HEK293 (cell line): ENCODE results near the gene MTHFSD.

Source experiments
- CTCF ChIA-PET: fragments of 350-600 bp; formaldehyde crosslinking; extraction: SDS; loops from one replicate; lab custom pipeline; 2021; ENCODE audit warnings: antibody characterized with exemption; lab: Yijun Ruan, JAX
- POLR2A ChIA-PET: fragments of 300-600 bp; formaldehyde crosslinking; extraction: SDS; loops from one replicate; lab custom pipeline; 2020; ENCODE audit warnings: antibody characterized with exemption, inconsistent platforms; lab: Yijun Ruan, JAX
- H3K27ac ChIP-seq: fragments of 200-500 bp; sonication (Bioruptor generic); 2 replicates; pipeline ENCODE4 v1.5.1; 2014; ENCODE audit warnings: low read depth, low read length, control low read depth, inconsistent platforms; ENCODE audit errors: extremely low read depth
- H3K36me3 ChIP-seq, 2 experiments: fragments of 200-500 bp in 1 of 2; sonication (Bioruptor generic) in 1 of 2; 1 replicate in 1 of 2; 2 replicates in 1 of 2; pipeline ENCODE4 v1.5.1; 2014 to 2017; ENCODE audit warnings: inconsistent platforms in 2 of 2, low read length in 2 of 2; ENCODE audit not compliant: control insufficient read depth in 2 of 2, insufficient read depth in 1 of 2
- H3K4me1 ChIP-seq: fragments of 200-500 bp; sonication (Bioruptor generic); 2 replicates; pipeline ENCODE4 v1.5.1; 2014; ENCODE audit warnings: mild to moderate bottlenecking, low read length, inconsistent platforms; ENCODE audit not compliant: control insufficient read depth, insufficient read depth
- H3K4me3 ChIP-seq: 2 replicates; pipeline ENCODE4 v1.5.1; 2011; ENCODE audit warnings: low read depth, mild to moderate bottlenecking, control low read depth, low read length, moderate library complexity
- H3K9me3 ChIP-seq: fragments of 200-500 bp; sonication (Bioruptor generic); 2 replicates; pipeline ENCODE4 v1.5.1; 2014; ENCODE audit warnings: low read depth, low read length, inconsistent platforms; ENCODE audit not compliant: control insufficient read depth, insufficient read depth
- GLI2 ChIP-seq: fragments of 450-650 bp; formaldehyde crosslinking; IDR thresholded peaks from 2 replicates; pipeline ENCODE4; 2017; ENCODE audit warnings: missing biosample characterization, missing genetic modification characterization, low read depth, borderline replicate concordance
- GLI4 ChIP-seq: fragments of 450-650 bp; formaldehyde crosslinking; IDR thresholded peaks from 2 replicates; pipeline ENCODE4 v1.5.1; 2016; ENCODE audit warnings: missing biosample characterization, missing genetic modification characterization
- GLIS2 ChIP-seq: fragments of 450-650 bp; formaldehyde crosslinking; IDR thresholded peaks from 2 replicates; pipeline ENCODE4 v1.5.1; 2016; ENCODE audit warnings: missing biosample characterization, missing genetic modification characterization
- KLF9 ChIP-seq: fragments of 450-650 bp; formaldehyde crosslinking; IDR thresholded peaks from 2 replicates; pipeline ENCODE4 v1.5.1; 2016; ENCODE audit warnings: missing biosample characterization, missing genetic modification characterization, low read depth
- ZBTB8A ChIP-seq: fragments of 450-650 bp; formaldehyde crosslinking; IDR thresholded peaks from 2 replicates; pipeline ENCODE4 v1.5.1; 2016; ENCODE audit warnings: missing biosample characterization, missing genetic modification characterization
- ZFP37 ChIP-seq: fragments of 450-650 bp; formaldehyde crosslinking; IDR thresholded peaks from 2 replicates; pipeline ENCODE4 v1.5.1; 2016; ENCODE audit warnings: missing biosample characterization, missing genetic modification characterization
- ZFP69B ChIP-seq: fragments of 450-650 bp; formaldehyde crosslinking; IDR thresholded peaks from 2 replicates; pipeline ENCODE4 v1.5.1; 2016; ENCODE audit warnings: missing biosample characterization, missing genetic modification characterization
- ZNF132 ChIP-seq: fragments of 450-650 bp; formaldehyde crosslinking; IDR thresholded peaks from 2 replicates; pipeline ENCODE4 v1.5.1; 2017; ENCODE audit warnings: missing biosample characterization, missing genetic modification characterization, borderline replicate concordance
- ZNF354C ChIP-seq: fragments of 450-650 bp; formaldehyde crosslinking; IDR thresholded peaks from 2 replicates; pipeline ENCODE4 v1.5.1; 2016; ENCODE audit warnings: missing biosample characterization, missing genetic modification characterization, low read depth, borderline replicate concordance
- ZNF366 ChIP-seq: fragments of 450-650 bp; formaldehyde crosslinking; conservative IDR thresholded peaks from 2 replicates; pipeline ENCODE4 v1.5.1; 2016; ENCODE audit warnings: missing biosample characterization, missing genetic modification characterization
- ZNF548 ChIP-seq: fragments of 450-650 bp; formaldehyde crosslinking; IDR thresholded peaks from 2 replicates; pipeline ENCODE4 v1.5.1; 2016; ENCODE audit warnings: missing biosample characterization, missing genetic modification characterization
- ZNF623 ChIP-seq: fragments of 450-650 bp; formaldehyde crosslinking; IDR thresholded peaks from 2 replicates; pipeline ENCODE4 v1.5.1; 2016; ENCODE audit warnings: missing biosample characterization, missing genetic modification characterization
- ZNF654 ChIP-seq: fragments of 450-650 bp; formaldehyde crosslinking; IDR thresholded peaks from 2 replicates; pipeline ENCODE4 v1.5.1; 2016; ENCODE audit warnings: low read depth, missing biosample characterization, missing genetic modification characterization
- ZNF658 ChIP-seq: fragments of 450-650 bp; formaldehyde crosslinking; IDR thresholded peaks from 2 replicates; pipeline ENCODE4; 2016; ENCODE audit warnings: missing biosample characterization, missing genetic modification characterization
- TF ChIP-seq, protein P1 (sequence below): fragments of 450-650 bp; formaldehyde crosslinking; IDR thresholded peaks from 2 replicates; pipeline ENCODE4 v1.5.1; 2016; ENCODE audit warnings: missing biosample characterization, missing genetic modification characterization
- TF ChIP-seq, protein P2 (sequence below): fragments of 450-650 bp; formaldehyde crosslinking; IDR thresholded peaks from 2 replicates; pipeline ENCODE4 v1.5.1; 2016; ENCODE audit warnings: missing biosample characterization, missing genetic modification characterization, borderline replicate concordance
- TF ChIP-seq, protein P3 (sequence below): fragments of 450-650 bp; formaldehyde crosslinking; IDR thresholded peaks from 2 replicates; pipeline ENCODE4 v1.5.1; 2016; ENCODE audit warnings: missing biosample characterization, missing genetic modification characterization, low read depth

MTHFSD gene

DNA sequence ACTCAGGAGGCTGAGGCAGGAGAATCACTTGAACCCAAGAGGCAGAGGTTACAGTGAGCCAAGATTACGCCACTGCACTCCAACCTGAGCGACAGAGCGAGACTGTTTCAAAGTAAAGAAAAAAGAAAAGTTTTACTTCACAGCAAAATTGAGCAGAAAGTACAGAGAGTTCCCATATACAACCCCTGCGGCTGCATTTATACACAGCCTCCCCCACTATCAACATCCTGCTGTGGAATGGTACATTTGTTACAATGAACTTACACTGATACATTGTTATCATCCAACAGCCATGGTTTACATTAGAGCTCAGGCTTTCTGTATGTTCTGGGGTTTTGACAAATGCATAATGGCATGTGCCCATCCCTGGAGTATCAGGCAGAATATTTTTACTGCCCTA lies 2.6 kb upstream of the MTHFSD start:
- POLR2A ChIA-PET = no interaction called here

DNA sequence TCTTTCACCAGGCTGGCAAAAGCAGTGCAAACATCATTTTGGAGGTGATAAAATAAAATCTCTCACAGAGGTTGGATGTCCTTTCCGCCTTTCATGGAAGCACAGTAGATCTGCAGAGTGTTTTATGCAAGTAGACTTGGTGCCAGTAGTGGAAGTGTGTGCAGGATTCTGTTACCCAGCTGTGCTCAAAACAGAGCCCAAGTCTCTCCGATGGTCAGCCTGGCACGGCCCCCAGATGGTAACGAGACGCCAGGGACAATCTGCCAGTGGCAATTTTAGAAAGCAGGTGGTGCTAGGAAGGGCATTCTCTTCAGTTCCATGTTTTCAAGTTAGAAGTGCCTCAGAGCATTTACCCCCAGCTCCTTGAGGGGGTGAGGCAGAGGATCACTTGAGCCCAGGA lies 1.5 kb upstream of the MTHFSD start:
- ChIA-PET CTCF (interaction anchor here (0.6 kb wide), 1 partner anchor 506 kb away, joined by 6 read pairs; no protein-coding TSS in a partner anchor), POLR2A (no interaction called here)
- Histone ChIP-seq H3K9me3 (no peaks in the 10 kb centered on the region), H3K36me3 (peaks cover 0 to 23% of the 10 kb centered on the region in 2 experiments; a peak in 1 of 3 replicates), H3K27ac (no peak overlapping the region)
- no peak for TF ChIP-seq GLIS2
- TF ChIP-seq, all 188 proteins: peak for 0
- Histone ChIP-seq H3K4me1 (no peaks in the 10 kb centered on the region), H3K4me3 (no peak overlapping the region)

More for the DNA sequence above, 2.6 kb upstream of the MTHFSD start:
- no peak overlapping the region for H3K27ac ChIP-seq
- no peak overlapping the region for H3K4me3 ChIP-seq
- CTCF ChIA-PET = interaction anchor here (1.0 to 1.7 kb wide), 2 partner anchors 505 to 720 kb away, joined by 3 to 6 read pairs; no protein-coding TSS in a partner anchor
- no peaks in the 10 kb centered on the region for H3K9me3 ChIP-seq
- peaks cover 0 to 13% of the 10 kb centered on the region in 2 experiments; a peak in 1 of 3 replicates for H3K36me3 ChIP-seq
- no peak for TF ChIP-seq ZNF366
- TF ChIP-seq ZNF132 (tag by site-specific recombination) = no peak
- TF ChIP-seq, protein P1, sequence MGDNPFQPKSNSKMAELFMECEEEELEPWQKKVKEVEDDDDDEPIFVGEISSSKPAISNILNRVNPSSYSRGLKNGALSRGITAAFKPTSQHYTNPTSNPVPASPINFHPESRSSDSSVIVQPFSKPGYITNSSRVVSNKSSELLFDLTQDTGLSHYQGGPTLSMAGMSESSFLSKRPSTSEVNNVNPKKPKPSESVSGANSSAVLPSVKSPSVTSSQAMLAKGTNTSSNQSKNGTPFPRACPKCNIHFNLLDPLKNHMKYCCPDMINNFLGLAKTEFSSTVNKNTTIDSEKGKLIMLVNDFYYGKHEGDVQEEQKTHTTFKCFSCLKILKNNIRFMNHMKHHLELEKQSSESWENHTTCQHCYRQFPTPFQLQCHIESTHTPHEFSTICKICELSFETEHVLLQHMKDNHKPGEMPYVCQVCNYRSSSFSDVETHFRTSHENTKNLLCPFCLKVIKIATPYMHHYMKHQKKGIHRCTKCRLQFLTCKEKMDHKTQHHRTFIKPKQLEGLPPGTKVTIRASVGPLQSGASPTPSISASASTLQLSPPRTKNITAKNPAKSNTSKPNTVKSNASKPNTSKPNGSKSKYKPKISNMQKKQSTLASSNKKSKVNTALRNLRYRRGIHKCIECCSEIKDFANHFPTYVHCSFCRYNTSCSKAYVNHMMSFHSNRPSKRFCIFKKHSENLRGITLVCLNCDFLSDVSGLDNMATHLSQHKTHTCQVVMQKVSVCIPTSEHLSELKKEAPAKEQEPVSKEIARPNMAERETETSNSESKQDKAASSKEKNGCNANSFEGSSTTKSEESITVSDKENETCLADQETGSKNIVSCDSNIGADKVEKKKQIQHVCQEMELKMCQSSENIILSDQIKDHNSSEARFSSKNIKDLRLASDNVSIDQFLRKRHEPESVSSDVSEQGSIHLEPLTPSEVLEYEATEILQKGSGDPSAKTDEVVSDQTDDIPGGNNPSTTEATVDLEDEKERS = no peak
- no peak for TF ChIP-seq ZFP69B (tag by site-specific recombination)
- TF ChIP-seq, protein P2, sequence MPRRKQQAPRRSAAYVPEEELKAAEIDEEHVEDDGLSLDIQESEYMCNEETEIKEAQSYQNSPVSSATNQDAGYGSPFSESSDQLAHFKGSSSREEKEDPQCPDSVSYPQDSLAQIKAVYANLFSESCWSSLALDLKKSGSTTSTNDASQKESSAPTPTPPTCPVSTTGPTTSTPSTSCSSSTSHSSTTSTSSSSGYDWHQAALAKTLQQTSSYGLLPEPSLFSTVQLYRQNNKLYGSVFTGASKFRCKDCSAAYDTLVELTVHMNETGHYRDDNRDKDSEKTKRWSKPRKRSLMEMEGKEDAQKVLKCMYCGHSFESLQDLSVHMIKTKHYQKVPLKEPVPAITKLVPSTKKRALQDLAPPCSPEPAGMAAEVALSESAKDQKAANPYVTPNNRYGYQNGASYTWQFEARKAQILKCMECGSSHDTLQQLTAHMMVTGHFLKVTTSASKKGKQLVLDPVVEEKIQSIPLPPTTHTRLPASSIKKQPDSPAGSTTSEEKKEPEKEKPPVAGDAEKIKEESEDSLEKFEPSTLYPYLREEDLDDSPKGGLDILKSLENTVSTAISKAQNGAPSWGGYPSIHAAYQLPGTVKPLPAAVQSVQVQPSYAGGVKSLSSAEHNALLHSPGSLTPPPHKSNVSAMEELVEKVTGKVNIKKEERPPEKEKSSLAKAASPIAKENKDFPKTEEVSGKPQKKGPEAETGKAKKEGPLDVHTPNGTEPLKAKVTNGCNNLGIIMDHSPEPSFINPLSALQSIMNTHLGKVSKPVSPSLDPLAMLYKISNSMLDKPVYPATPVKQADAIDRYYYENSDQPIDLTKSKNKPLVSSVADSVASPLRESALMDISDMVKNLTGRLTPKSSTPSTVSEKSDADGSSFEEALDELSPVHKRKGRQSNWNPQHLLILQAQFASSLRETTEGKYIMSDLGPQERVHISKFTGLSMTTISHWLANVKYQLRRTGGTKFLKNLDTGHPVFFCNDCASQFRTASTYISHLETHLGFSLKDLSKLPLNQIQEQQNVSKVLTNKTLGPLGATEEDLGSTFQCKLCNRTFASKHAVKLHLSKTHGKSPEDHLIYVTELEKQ (tag by site-specific recombination) = no peak
- TF ChIP-seq ZFP37 (tag by site-specific recombination) = no peak
- no peak for TF ChIP-seq ZBTB8A (tag by site-specific recombination)
- TF ChIP-seq, protein P3, sequence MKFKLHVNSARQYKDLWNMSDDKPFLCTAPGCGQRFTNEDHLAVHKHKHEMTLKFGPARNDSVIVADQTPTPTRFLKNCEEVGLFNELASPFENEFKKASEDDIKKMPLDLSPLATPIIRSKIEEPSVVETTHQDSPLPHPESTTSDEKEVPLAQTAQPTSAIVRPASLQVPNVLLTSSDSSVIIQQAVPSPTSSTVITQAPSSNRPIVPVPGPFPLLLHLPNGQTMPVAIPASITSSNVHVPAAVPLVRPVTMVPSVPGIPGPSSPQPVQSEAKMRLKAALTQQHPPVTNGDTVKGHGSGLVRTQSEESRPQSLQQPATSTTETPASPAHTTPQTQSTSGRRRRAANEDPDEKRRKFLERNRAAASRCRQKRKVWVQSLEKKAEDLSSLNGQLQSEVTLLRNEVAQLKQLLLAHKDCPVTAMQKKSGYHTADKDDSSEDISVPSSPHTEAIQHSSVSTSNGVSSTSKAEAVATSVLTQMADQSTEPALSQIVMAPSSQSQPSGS = no peak
- TF ChIP-seq GLI2 (tag by site-specific recombination) = no peak
- H3K4me1 ChIP-seq = no peaks in the 10 kb centered on the region

DNA sequence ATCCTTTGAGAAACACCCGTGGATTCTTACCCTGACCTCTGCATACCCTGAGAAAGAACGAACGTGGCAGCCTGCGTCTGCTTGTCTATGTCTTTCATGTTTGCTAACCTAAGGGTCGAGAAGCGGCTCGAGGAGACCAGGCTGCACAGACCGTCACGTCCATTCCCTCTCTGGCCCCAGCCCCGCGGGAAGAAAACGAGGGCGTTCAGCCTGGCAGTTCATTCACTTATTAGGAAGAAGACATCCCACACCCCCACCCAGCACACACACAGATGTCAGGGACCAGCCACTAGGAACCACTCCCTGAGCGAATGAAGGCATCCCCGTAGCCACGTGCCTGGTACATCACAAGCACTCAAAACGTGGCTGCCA lies 655 bp upstream of the MTHFSD start:
- CTCF ChIA-PET = no interaction called here
- TF ChIP-seq ZNF623 (tag by site-specific recombination) (no peak), ZNF654 (tag by site-specific recombination) (no peak), ZNF548 (tag by site-specific recombination) (no peak), ZNF658 (tag by site-specific recombination) (no peak), GLI4 (no peak), ZNF354C (tag by site-specific recombination) (no peak), KLF9 (no peak)
- TF ChIP-seq, all 188 proteins: peak for 0
- POLR2A ChIA-PET = interaction anchor here (0.5 kb wide), 1 partner anchor 29 kb away, joined by 4 read pairs; no protein-coding TSS in a partner anchor
- Histone ChIP-seq H3K4me3 (peak overlapping the region; percentile 84), H3K27ac (peak overlapping the region; percentile 20; the same call in 1 of the 2 replicates), H3K4me1 (no peaks in the 10 kb centered on the region), H3K9me3 (no peaks in the 10 kb centered on the region), H3K36me3 (peaks cover 0 to 32% of the 10 kb centered on the region in 2 experiments; a peak in 1 of 3 replicates)
